ENCODE data around the gene MND1. TPM values are rescaled to one million over a fixed set of nuclear protein-coding genes. Genes with fewer than 3 reads are reported as not detected.

The MND1 gene
- total and polyA plus RNA-seq, 11 donors, result 0.27 to 1.3 (median 0.40) TPM; not detected in 6

DNA sequence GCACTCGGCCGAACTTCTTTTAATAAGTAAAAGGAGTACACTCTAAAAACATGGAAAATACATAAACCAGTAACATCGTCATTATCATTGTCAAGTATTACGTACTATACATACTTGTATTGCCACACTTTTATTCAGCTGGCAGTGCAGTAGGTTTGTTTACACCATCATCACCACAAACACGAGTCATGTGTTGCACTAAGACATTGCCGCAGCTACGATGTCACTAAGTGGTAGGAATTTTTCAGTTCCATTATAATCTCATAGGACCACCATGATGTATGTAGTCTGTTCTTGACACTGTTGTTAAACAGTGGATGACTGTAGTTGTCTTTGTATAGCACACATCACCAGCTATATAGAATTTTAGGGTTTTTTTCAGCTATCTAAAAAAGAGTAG is 73.6 kb downstream of the MND1 start:
- 89 to 93% (median 90%) methylated on average over 7 of the region's 7 CpGs for WGBS, 4 donors
- no peaks in the 10 kb centered on the region for H3K36me3 ChIP-seq

GRCh38 chr4:153418558-153418957 is 74.1 kb downstream of the MND1 start:
- Histone ChIP-seq H3K4me3 (no peak overlapping the region), H3K9me3 (no peaks in the 10 kb centered on the region), H3K27ac (no peak overlapping the region), H3K27me3 (no peaks in the 10 kb centered on the region), H3K4me1 (no peaks in the 10 kb centered on the region), H3K36me3 (no peaks in the 10 kb centered on the region)
- ATAC-seq (no peak), DNase-seq (no peak)
- intact Hi-C loops (cut with DNase I), result no loop called here
- 68 to 76% (median 69%) methylated on average over 3 of the region's 3 CpGs for WGBS, 4 donors
- TF ChIP-seq, protein P1, sequence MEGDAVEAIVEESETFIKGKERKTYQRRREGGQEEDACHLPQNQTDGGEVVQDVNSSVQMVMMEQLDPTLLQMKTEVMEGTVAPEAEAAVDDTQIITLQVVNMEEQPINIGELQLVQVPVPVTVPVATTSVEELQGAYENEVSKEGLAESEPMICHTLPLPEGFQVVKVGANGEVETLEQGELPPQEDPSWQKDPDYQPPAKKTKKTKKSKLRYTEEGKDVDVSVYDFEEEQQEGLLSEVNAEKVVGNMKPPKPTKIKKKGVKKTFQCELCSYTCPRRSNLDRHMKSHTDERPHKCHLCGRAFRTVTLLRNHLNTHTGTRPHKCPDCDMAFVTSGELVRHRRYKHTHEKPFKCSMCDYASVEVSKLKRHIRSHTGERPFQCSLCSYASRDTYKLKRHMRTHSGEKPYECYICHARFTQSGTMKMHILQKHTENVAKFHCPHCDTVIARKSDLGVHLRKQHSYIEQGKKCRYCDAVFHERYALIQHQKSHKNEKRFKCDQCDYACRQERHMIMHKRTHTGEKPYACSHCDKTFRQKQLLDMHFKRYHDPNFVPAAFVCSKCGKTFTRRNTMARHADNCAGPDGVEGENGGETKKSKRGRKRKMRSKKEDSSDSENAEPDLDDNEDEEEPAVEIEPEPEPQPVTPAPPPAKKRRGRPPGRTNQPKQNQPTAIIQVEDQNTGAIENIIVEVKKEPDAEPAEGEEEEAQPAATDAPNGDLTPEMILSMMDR (IDR thresholded peaks at IDR 0.05), result no peak
- no peak for TF ChIP-seq POLR2A (IDR thresholded peaks at IDR 0.05)

More for the DNA sequence above, 73.6 kb downstream of the MND1 start:
- no peak for DNase-seq
- no peaks in the 10 kb centered on the region for H3K4me1 ChIP-seq
- ATAC-seq, result no peak
- intact Hi-C loops (cut with DNase I), result no loop called here
- no peaks in the 10 kb centered on the region for H3K9me3 ChIP-seq
- no peak overlapping the region for H3K27ac ChIP-seq
- H3K27me3 ChIP-seq, result no peaks in the 10 kb centered on the region
- no peak overlapping the region for H3K4me3 ChIP-seq
- TF ChIP-seq, protein P1 (IDR thresholded peaks at IDR 0.05), result no peak

GRCh38 chr4:153419029-153419428 is 74.5 kb downstream of the MND1 start:
- Histone ChIP-seq H3K4me3 (no peak overlapping the region), H3K4me1 (no peaks in the 10 kb centered on the region), H3K9me3 (no peaks in the 10 kb centered on the region), H3K27ac (no peak overlapping the region), H3K27me3 (no peaks in the 10 kb centered on the region), H3K36me3 (no peaks in the 10 kb centered on the region)
- ATAC-seq (no peak), DNase-seq (no peak)
- intact Hi-C loops (cut with DNase I), result no loop called here
- WGBS, 4 donors, result 86 to 88% (median 88%) methylated on average over 5 of the region's 5 CpGs
- no peak for TF ChIP-seq POLR2A (IDR thresholded peaks at IDR 0.05)
- TF ChIP-seq, protein P1 (IDR thresholded peaks at IDR 0.05), result no peak

DNA sequence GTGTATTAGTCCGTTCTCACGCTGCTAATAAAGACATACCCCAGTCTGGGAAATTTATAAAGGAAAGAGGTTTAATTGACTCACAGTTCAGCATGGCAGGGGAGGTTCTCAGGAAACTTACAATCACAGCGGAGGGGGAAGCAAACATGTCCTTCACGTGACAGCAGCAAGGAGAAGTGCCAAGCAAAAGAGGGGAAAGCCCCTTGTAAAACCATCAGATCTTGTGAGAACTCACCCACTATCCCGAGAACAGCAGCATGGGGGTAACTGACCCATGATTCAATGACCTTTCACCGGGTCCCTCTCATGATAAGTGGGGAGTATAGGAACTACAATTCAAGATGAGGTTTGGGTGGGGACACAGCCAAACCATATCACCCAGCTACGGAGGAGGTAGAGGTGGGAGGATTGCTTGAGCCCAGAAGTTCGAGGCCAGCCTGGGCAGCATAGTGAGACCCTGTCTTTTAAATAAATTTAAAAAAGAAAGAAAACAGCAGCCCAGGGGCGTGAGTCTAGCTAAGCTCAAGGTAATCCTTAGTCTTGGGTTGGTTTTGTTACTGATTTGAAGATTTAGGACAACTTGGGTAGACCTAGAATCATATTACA is 75.3 kb downstream of the MND1 start:
- WGBS, 4 donors, result 69 to 90% (median 83%) methylated on average over 9 of the region's 9 CpGs
- Histone ChIP-seq H3K36me3 (no peaks in the 10 kb centered on the region), H3K27ac (no peak overlapping the region), H3K9me3 (no peaks in the 10 kb centered on the region), H3K27me3 (no peaks in the 10 kb centered on the region), H3K4me3 (no peak overlapping the region), H3K4me1 (no peaks in the 10 kb centered on the region)
- DNase-seq (no peak), ATAC-seq (no peak)
- TF ChIP-seq, protein P1 (IDR thresholded peaks at IDR 0.05), result no peak
- TF ChIP-seq POLR2A (IDR thresholded peaks at IDR 0.05), result no peak
- intact Hi-C loops (cut with DNase I), result loop anchor here in 1 of 10 donors (10.0 kb wide), 1 partner anchor 65 kb away; no protein-coding TSS in a partner anchor

All from heart left ventricle (tissue), 16 donors.